GM21786 (cell line): ENCODE results near the gene LRRC3B.
"Not testable (repeated sequence)": the region's sequence is repeated elsewhere in the genome, so short reads cannot be mapped to it uniquely, and the experiment has no call there.

Experiments used
- ATAC-seq: cut with Tn5 transposase; IDR thresholded peaks from one replicate; pipeline ENCODE4 v1.9.1; 2021; ENCODE audit not compliant: unreplicated experiment

LRRC3B gene

GRCh38 chr3:26622621-26623418 is at the start of gene LRRC3B:
LRRC3B (plus strand) TSS chr3:26622772; CDS start chr3:26709673, 86,901 bp downstream.
- no peak for ATAC-seq

- ATAC-seq = no peak
Measured at GRCh38 chr3:26574766-26575165, 47.8 kb upstream of the LRRC3B start.

- no peak for ATAC-seq
Measured at GRCh38 chr3:26579116-26579515, 43.5 kb upstream of the LRRC3B start.

- no peak for ATAC-seq
Measured at GRCh38 chr3:26587571-26587970, 35.0 kb upstream of the LRRC3B start.

- ATAC-seq = no peak
Measured at GRCh38 chr3:26588931-26589330, 33.6 kb upstream of the LRRC3B start.

- no peak for ATAC-seq
Measured at GRCh38 chr3:26589678-26590077, 32.9 kb upstream of the LRRC3B start.

- no peak for ATAC-seq
Measured at GRCh38 chr3:26590919-26591484, 31.6 kb upstream of the LRRC3B start.

GRCh38 chr3:26591926-26592325 is 30.6 kb upstream of the LRRC3B start:
- no peak for ATAC-seq

GRCh38 chr3:26592451-26592850 is 30.1 kb upstream of the LRRC3B start:
- no peak for ATAC-seq

GRCh38 chr3:26596335-26596734 is 26.2 kb upstream of the LRRC3B start:
- no peak for ATAC-seq

- ATAC-seq = not testable (repeated sequence)
Measured at GRCh38 chr3:26603311-26603710, 19.3 kb upstream of the LRRC3B start.

- ATAC-seq = not testable (repeated sequence)
Measured at GRCh38 chr3:26603771-26604170, 18.8 kb upstream of the LRRC3B start.

- no peak for ATAC-seq
Measured at GRCh38 chr3:26614006-26614685, 8.4 kb upstream of the LRRC3B start.

GRCh38 chr3:26621176-26621575 is 1.4 kb upstream of the LRRC3B start:
- ATAC-seq = no peak

- ATAC-seq = no peak
Measured at GRCh38 chr3:26621906-26622620, 509 bp upstream of the LRRC3B start.

GRCh38 chr3:26623419-26624208 is 1.0 kb downstream of the LRRC3B start:
- no peak for ATAC-seq

- no peak for ATAC-seq
Measured at GRCh38 chr3:26624209-26624765, 1.7 kb downstream of the LRRC3B start.

- no peak for ATAC-seq
Measured at GRCh38 chr3:26625187-26625586, 2.6 kb downstream of the LRRC3B start.

GRCh38 chr3:26627080-26627479 is 4.5 kb downstream of the LRRC3B start:
- no peak for ATAC-seq

GRCh38 chr3:26628915-26629314 is 6.3 kb downstream of the LRRC3B start:
- no peak for ATAC-seq
